ENCODE data around the gene PATL1. TPM values are rescaled to one million over a fixed set of nuclear protein-coding genes. Genes with fewer than 3 reads are reported as not detected.

The PATL1 gene
- total and polyA plus RNA-seq, 8 donors, result 4.5 to 12.9 (median 7.2) TPM

- no peaks in the 10 kb centered on the region for H3K27me3 ChIP-seq
- 74 to 80% methylated on average over 8 of the region's 8 CpGs for WGBS, 2 donors
- TF ChIP-seq CTCF (IDR thresholded peaks at IDR 0.05), result no peak
- no peak for DNase-seq
- no peak overlapping the region for H3K4me3 ChIP-seq
- no peaks in the 10 kb centered on the region for H3K9me3 ChIP-seq
- H3K36me3 ChIP-seq, result no peaks in the 10 kb centered on the region
- no peak overlapping the region for H3K27ac ChIP-seq
- H3K4me1 ChIP-seq, result no peaks in the 10 kb centered on the region
- ATAC-seq, result no peak
- FAIRE-seq, result no peak
- intact Hi-C loops (cut with DNase I), result loop anchor here in 1 of 3 donors (5.0 kb wide), 1 partner anchor 144 kb away; no protein-coding TSS in a partner anchor
These were observed 7.4 kb upstream of the PATL1 start for GRCh38 chr11:59676205-59676604.

- no peaks in the 10 kb centered on the region for H3K9me3 ChIP-seq
- intact Hi-C loops (cut with DNase I), result no loop called here
- TF ChIP-seq CTCF (IDR thresholded peaks at IDR 0.05), result no peak
- 28 to 30% methylated on average over 2 of the region's 2 CpGs for WGBS, 2 donors
- no peak for FAIRE-seq
- DNase-seq, result no peak
- H3K27me3 ChIP-seq, result no peaks in the 10 kb centered on the region
- no peak overlapping the region for H3K4me3 ChIP-seq
- H3K27ac ChIP-seq, result no peak overlapping the region
- ATAC-seq, result no peak
- no peaks in the 10 kb centered on the region for H3K4me1 ChIP-seq
- H3K36me3 ChIP-seq, result no peaks in the 10 kb centered on the region
These were observed 5.5 kb upstream of the PATL1 start for GRCh38 chr11:59674291-59674690.

- FAIRE-seq (no peak), DNase-seq (no peak), ATAC-seq (no peak)
- Histone ChIP-seq H3K4me3 (no peak overlapping the region), H3K27me3 (no peaks in the 10 kb centered on the region), H3K9me3 (no peaks in the 10 kb centered on the region), H3K4me1 (no peaks in the 10 kb centered on the region), H3K36me3 (no peaks in the 10 kb centered on the region), H3K27ac (no peak overlapping the region)
- WGBS, 2 donors, result 79 to 89% methylated on average over 2 of the region's 2 CpGs
- TF ChIP-seq CTCF (IDR thresholded peaks at IDR 0.05), result no peak
- intact Hi-C loops (cut with DNase I), result no loop called here
These were observed 4.5 kb upstream of the PATL1 start for GRCh38 chr11:59673291-59673690.

GRCh38 chr11:59671471-59671870 lies 2.6 kb upstream of the PATL1 start:
- H3K9me3 ChIP-seq, result no peaks in the 10 kb centered on the region
- H3K27me3 ChIP-seq, result no peaks in the 10 kb centered on the region
- H3K36me3 ChIP-seq, result no peaks in the 10 kb centered on the region
- TF ChIP-seq CTCF (IDR thresholded peaks at IDR 0.05), result no peak
- intact Hi-C loops (cut with DNase I), result no loop called here
- no peak overlapping the region for H3K27ac ChIP-seq
- no peak for FAIRE-seq
- H3K4me1 ChIP-seq, result peaks cover 7 to 11% (median 8%) of the 10 kb centered on the region in 3 donors
- 93 to 97% methylated on average over 11 of the region's 11 CpGs for WGBS, 2 donors
- no peak for DNase-seq
- H3K4me3 ChIP-seq, result no peak overlapping the region
- ATAC-seq, result no peak

GRCh38 chr11:59669611-59670009 lies 773 bp upstream of the PATL1 start:
- TF ChIP-seq CTCF (IDR thresholded peaks at IDR 0.05), result no peak
- ATAC-seq, result peak in 3 of 4 donors; percentile 32 to 44 (median 41)
- Histone ChIP-seq H3K9me3 (no peaks in the 10 kb centered on the region), H3K36me3 (peaks cover 0 to 11% (median 4%) of the 10 kb centered on the region in 3 donors), H3K27me3 (no peaks in the 10 kb centered on the region), H3K27ac (peak overlapping the region; percentile 87 to 95 (median 92)), H3K4me1 (peaks cover 7 to 11% (median 8%) of the 10 kb centered on the region in 3 donors), H3K4me3 (peak overlapping the region; percentile 11 to 86 (median 56))
- WGBS, 2 donors, result 5 to 6% methylated on average over 22 of the region's 22 CpGs
- DNase-seq, result peak in 3 of 6 donors; percentile 38 to 70 (median 64)
- no peak for FAIRE-seq
- intact Hi-C loops (cut with DNase I), result no loop called here

Data from pancreas (tissue), 10 donors.